Kidney capillary endothelial cell (primary cell): Measurements from ENCODE around the gene SMNDC1.
A peak's percentile ranks its signal among the peaks of the same experiment; 100 is the strongest.
"Not testable (repeated sequence)": the region's sequence is repeated elsewhere in the genome, so short reads cannot be mapped to it uniquely, and the experiment has no call there.

ENCODE experiments used
- DNase-seq: peaks from one replicate; pipeline ENCODE4 v3.0.0-alpha.2; 2018; ENCODE audit warnings: low spot score

Gene SMNDC1

DNA sequence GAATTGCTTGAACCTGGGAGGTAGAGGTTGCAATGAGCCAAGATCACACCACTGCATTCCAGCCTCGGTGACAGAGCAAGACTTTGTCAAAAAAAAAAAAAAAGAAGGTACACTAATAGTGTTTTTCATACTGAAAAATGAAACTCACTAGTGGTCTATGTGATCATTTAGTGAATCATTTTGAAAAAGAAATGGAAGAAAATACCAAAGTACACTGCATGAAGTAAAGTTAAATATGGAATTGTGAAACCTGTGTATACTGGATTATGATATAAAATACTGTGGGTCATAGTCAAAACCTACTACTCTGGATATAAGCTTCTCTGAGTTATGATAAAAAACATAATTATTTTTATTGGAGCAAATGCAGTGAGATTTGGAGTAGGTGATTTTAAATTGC is 55.2 kb downstream of the SMNDC1 start:
- DNase-seq, result not testable (repeated sequence)

DNA sequence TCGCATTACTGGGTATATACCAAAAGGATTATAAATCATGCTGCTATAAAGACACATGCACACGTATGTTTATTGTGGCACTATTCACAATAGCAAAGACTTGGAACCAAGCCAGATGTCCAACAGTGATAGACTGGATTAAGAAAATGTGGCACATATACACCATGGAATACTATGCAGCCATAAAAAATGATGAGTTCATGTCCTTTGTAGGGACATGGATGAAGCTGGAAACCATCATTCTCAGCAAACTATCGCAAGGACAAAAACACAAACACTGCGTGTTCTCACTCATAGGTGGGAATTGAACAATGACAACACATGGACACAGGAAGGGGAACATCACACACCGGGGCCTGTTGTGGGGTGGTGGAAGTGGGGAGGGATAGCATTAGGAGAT is 56.9 kb downstream of the SMNDC1 start:
- not testable (repeated sequence) for DNase-seq

DNA sequence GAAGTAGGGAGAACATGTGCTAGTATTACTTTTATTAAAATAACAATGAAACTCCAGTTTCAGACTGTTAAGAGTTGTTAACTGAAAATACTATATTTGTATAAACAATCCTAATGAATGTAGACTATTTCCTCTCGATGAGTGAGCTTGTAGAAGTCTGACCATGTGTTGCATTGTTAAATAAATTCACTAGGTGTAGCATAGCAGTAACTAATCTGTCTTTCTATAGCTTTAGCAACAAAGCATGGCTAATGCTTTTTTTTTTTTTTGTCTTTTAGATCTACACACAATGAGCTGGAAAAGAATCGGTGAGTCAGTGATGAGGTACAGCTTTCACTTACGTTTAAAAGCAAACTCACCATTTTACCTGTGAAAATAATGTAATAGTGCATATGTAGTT is 60.2 kb downstream of the SMNDC1 start:
- peak; percentile 21 for DNase-seq

DNA sequence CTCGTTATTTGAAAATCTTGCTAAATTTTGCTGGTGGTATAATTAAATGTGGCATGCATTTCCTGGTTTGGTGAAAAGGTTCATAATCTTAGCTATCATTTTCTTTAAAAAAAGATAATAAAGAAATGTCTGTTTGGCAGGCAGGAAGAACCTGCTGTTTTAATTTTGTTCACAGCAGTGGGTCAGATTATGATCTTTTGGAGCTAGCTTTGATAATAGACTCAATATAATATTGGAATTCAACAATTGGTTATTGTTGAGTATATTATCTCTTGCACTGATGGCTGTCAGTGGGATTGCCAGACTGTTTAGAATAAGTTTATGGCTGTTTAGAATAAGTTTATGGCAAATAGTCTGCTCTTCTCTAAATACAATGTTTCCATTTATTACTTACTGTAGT is 62.2 kb downstream of the SMNDC1 start:
- no peak for DNase-seq

DNA sequence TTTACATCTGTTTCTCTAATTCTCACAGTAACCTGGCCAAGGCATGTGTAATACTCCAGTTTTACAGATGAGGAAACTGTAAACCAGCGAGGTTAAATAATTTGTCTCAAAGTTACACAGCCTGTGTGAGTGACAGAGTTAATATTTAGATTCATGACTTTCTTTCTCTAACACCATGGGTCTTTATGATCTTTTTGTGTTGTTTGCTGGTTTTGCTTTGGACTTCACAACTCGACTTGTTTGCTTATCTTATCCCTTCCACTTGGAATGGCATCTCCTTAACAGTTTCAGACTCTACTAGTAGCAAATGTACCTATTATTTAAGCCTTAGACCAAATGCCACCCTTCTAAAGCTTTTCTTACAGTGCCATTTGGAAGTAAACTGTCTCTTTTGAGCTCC is 62.9 kb downstream of the SMNDC1 start:
- no peak for DNase-seq

DNA sequence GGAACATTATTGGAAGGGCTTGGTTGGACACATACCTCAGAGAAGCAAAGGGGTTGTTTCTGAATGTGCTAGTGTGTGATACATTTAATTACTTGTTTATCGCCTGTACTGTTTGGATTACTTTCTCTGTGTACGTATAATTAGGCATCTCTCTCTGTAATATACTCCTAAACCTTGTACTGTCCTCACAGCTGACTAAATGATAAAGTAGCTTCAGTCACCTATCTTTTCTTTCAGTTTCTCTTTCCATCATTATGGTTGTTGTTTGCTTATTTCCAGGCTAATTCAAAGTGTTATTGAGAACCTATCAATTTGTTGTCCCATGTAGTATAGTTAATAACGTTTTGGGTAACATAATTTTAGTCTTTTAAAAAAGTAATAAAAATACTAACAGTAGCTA is 63.3 kb downstream of the SMNDC1 start:
- DNase-seq, result no peak
